ELR (cell line): ENCODE results near the gene PROM2.

Source experiments
- DNase-seq: peaks from one replicate; pipeline ENCODE4 v3.0.0-alpha.2; 2015; ENCODE audit warnings: low read depth

Gene PROM2

GRCh38 chr2:95307878-95308277, 33.6 kb downstream of the PROM2 start:
- DNase-seq: no peak

GRCh38 chr2:95308426-95308990, 34.3 kb downstream of the PROM2 start:
- no peak for DNase-seq

GRCh38 chr2:95309599-95309998, 35.4 kb downstream of the PROM2 start:
- DNase-seq: peak; percentile 38

- no peak for DNase-seq
Observed at GRCh38 chr2:95310216-95310615, 36.0 kb downstream of the PROM2 start.

GRCh38 chr2:95310651-95311050, 36.4 kb downstream of the PROM2 start:
- no peak for DNase-seq

- no peak for DNase-seq
Observed at GRCh38 chr2:95311815-95312542, 37.7 kb downstream of the PROM2 start.

- no peak for DNase-seq
Observed at GRCh38 chr2:95312543-95313201, 38.4 kb downstream of the PROM2 start.

GRCh38 chr2:95313296-95314131, 39.3 kb downstream of the PROM2 start:
- DNase-seq: no peak

- DNase-seq: no peak
Observed at GRCh38 chr2:95314598-95314963, 40.3 kb downstream of the PROM2 start.

GRCh38 chr2:95314964-95315611, 40.8 kb downstream of the PROM2 start:
- DNase-seq: peak; percentile 75

- peak; percentile 96 for DNase-seq
Observed at GRCh38 chr2:95315801-95316411, 41.7 kb downstream of the PROM2 start.

- peak; percentile 85 for DNase-seq
Observed at GRCh38 chr2:95316466-95317122, 42.3 kb downstream of the PROM2 start.

- DNase-seq: no peak
Observed at GRCh38 chr2:95317123-95317500, 42.9 kb downstream of the PROM2 start.

GRCh38 chr2:95317665-95318425, 43.6 kb downstream of the PROM2 start:
- no peak for DNase-seq

GRCh38 chr2:95318431-95319220, 44.4 kb downstream of the PROM2 start:
- DNase-seq: no peak

GRCh38 chr2:95319481-95320343, 45.5 kb downstream of the PROM2 start:
- DNase-seq: no peak

GRCh38 chr2:95320344-95320712, 46.1 kb downstream of the PROM2 start:
- DNase-seq: no peak

GRCh38 chr2:95320986-95321767, 46.9 kb downstream of the PROM2 start:
- DNase-seq: no peak
